Large intestine (tissue), 12 donors: ENCODE data around the gene PDCD7. TPM values are rescaled to one million over a fixed set of nuclear protein-coding genes. Genes with fewer than 3 reads are reported as not detected.
"Not testable (repeated sequence)": the region's sequence is repeated elsewhere in the genome, so short reads cannot be mapped to it uniquely, and the experiment has no call there.

ENCODE experiments used
- DNase-seq, 2 donors: peaks; one replicate each; pipeline versions ENCODE4 v3.0.0 to v3.0.0-alpha.2; 2013
- H3K27ac ChIP-seq: one replicate; pipeline ENCODE4 v1.5.1; 2013; ENCODE audit warnings: low read length
- H3K27me3 ChIP-seq: 2 replicates; pipeline ENCODE4 v1.6.1; 2013; ENCODE audit warnings: low read length; ENCODE audit not compliant: control insufficient read depth, insufficient read depth
- H3K36me3 ChIP-seq: 2 replicates; pipeline ENCODE4 v1.6.1; 2013; ENCODE audit warnings: low read length; ENCODE audit not compliant: control insufficient read depth, insufficient read depth
- H3K4me1 ChIP-seq: one replicate; pipeline ENCODE4 v1.6.1; 2013; ENCODE audit warnings: low read length; ENCODE audit not compliant: control insufficient read depth, insufficient read depth
- H3K4me3 ChIP-seq: one replicate; pipeline ENCODE4 v1.5.1; 2013; ENCODE audit warnings: low read length
- H3K9me3 ChIP-seq: one replicate; pipeline ENCODE4 v1.6.1; 2013; ENCODE audit warnings: mild to moderate bottlenecking, low read depth, low read length, moderate library complexity; ENCODE audit not compliant: control insufficient read depth
- WGBS: methylation state at CpG from one replicate; pipeline ENCODE4 v1.1.5; 2013; ENCODE audit warnings: low lambda C conversion rate; ENCODE audit not compliant: insufficient coverage; 5-methylcytosine and 5-hydroxymethylcytosine counted together
- long read RNA-seq, 11 donors: transcript quantifications; one replicate each; lab custom pipeline, GENCODE V29; 2026
- polyA plus RNA-seq: library from polyadenylated mRNA; unstranded; fragments of 120-200 nt; gene quantifications from one replicate; pipeline ENCODE4 v1.2.1, GENCODE V29; 2013

Gene PDCD7, protein sequence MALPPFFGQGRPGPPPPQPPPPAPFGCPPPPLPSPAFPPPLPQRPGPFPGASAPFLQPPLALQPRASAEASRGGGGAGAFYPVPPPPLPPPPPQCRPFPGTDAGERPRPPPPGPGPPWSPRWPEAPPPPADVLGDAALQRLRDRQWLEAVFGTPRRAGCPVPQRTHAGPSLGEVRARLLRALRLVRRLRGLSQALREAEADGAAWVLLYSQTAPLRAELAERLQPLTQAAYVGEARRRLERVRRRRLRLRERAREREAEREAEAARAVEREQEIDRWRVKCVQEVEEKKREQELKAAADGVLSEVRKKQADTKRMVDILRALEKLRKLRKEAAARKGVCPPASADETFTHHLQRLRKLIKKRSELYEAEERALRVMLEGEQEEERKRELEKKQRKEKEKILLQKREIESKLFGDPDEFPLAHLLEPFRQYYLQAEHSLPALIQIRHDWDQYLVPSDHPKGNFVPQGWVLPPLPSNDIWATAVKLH
- 21.0 TPM for polyA plus RNA-seq
- long read RNA-seq, donor 1, transcript PDCD7-201 (5 exons, 2,851 nt), result major isoform, 6 of 6 reads
- long read RNA-seq, donor 1, partial matches to known transcripts, result 0 of 6 reads
- long read RNA-seq, donor 1, other reads (novel, unspliced or antisense), result 0 of 6 reads
- long read RNA-seq, donor 2, partial matches to known transcripts, result 9 of 13 reads
- long read RNA-seq, donor 2, other reads (novel, unspliced or antisense), result 0 of 13 reads
- long read RNA-seq, donor 3, result 0 reads
- long read RNA-seq, donor 4, result 0 reads
- long read RNA-seq, donor 5, partial matches to known transcripts, result 0 of 4 reads
- long read RNA-seq, donor 5, other reads (novel, unspliced or antisense), result 0 of 4 reads
- long read RNA-seq, donor 6, transcript PDCD7-201 (5 exons, 2,851 nt), result major isoform, 11 of 29 reads
- long read RNA-seq, donor 6, partial matches to known transcripts, result 16 of 29 reads
- long read RNA-seq, donor 6, other reads (novel, unspliced or antisense), result 0 of 29 reads
- long read RNA-seq, donor 7, partial matches to known transcripts, result 0 of 4 reads
- long read RNA-seq, donor 7, other reads (novel, unspliced or antisense), result 0 of 4 reads
- long read RNA-seq, donor 8, partial matches to known transcripts, result 35 of 38 reads
- long read RNA-seq, donor 8, other reads (novel, unspliced or antisense), result 0 of 38 reads
- long read RNA-seq, donor 9, partial matches to known transcripts, result 0 of 4 reads
- long read RNA-seq, donor 9, other reads (novel, unspliced or antisense), result 0 of 4 reads
- long read RNA-seq, donor 10, transcript PDCD7-201 (5 exons, 2,851 nt), result major isoform, 11 of 20 reads
- long read RNA-seq, donor 10, partial matches to known transcripts, result 8 of 20 reads
- long read RNA-seq, donor 10, other reads (novel, unspliced or antisense), result 0 of 20 reads
- long read RNA-seq, donor 11, partial matches to known transcripts, result 0 of 4 reads
- long read RNA-seq, donor 11, other reads (novel, unspliced or antisense), result 0 of 4 reads

DNA sequence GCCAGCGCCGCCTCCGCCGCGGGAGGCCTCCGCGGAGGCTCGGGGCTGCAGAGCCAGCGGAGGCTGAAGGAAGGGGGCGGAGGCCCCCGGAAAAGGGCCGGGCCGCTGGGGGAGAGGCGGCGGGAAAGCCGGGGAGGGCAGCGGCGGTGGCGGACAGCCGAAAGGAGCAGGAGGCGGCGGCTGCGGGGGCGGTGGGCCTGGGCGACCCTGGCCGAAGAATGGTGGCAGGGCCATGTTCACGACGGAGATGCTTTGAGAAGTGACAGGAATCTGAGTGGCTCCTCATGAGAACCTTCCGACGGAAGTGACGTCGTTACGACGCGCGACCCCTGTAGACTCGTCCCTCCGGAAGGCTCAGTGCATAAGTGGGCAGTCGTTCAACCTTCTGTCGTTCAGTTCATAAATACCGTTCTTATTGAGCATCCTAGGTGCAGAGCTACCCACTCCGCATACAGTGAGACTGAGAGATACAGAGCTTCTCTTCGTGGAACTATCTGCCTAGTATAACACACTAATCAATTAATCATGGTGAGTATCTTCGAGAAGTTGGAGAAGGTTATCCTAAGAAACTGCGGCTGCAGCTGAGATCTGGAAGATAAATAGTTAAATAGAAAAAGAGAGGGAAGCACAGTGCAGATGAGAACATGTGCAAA, at the start of gene PDCD7:
TSS of gene PDCD7 (minus strand) at position 261 of the 653 bp plus-strand sequence. CDS start at position 234, 27 bp downstream.
- H3K9me3 ChIP-seq, result peaks cover 4% of the 10 kb centered on the region
- WGBS, result 0% methylated on average over 4 of the region's 45 CpGs
- H3K27me3 ChIP-seq, result no peaks in the 10 kb centered on the region
- peaks cover 17% of the 10 kb centered on the region for H3K36me3 ChIP-seq
- peaks cover 10% of the 10 kb centered on the region for H3K4me1 ChIP-seq
- H3K27ac ChIP-seq, result peak within 1 kb of the TSS; percentile 79
- H3K4me3 ChIP-seq, result peak within 1 kb of the TSS; percentile 72
- DNase-seq, result peak; percentile 94 to 95

DNA sequence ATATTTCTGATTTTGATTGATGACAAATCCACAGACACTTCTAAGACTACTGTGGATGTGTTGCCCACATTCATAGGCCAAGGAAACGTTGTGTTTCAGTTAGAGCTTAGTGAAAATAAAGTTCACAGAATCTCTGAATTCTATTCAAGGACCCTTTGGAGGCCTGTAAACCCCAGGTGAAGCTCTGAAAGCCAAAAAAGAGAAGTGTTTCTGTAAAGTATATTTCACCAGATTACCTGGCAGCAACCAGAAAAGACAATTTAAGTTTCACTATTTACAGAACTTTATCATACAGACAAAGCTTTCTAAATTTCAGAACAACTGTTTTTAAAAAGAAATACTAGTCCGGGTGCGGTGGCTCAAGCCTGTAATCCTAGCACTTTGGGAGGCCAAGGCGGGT, 48.9 kb upstream of the PDCD7 start:
- Histone ChIP-seq H3K4me3 (no peak overlapping the region), H3K27me3 (no peaks in the 10 kb centered on the region), H3K4me1 (peaks cover 6% of the 10 kb centered on the region), H3K27ac (no peak overlapping the region), H3K9me3 (no peaks in the 10 kb centered on the region), H3K36me3 (peaks cover 16% of the 10 kb centered on the region)
- DNase-seq, result no peak
- WGBS, result no CpG with 5 or more reads among the region's 4 CpGs

- WGBS, result 81% methylated on average over 7 of the region's 15 CpGs
- H3K9me3 ChIP-seq, H3K27ac ChIP-seq, H3K27me3 ChIP-seq, DNase-seq, H3K4me3 ChIP-seq, H3K4me1 ChIP-seq: not testable (repeated sequence)
- H3K36me3 ChIP-seq, result peaks cover 24% of the 10 kb centered on the region
Measured at GRCh38 chr15:65181582-65182353, 48.2 kb upstream of the PDCD7 start.

GRCh38 chr15:65180167-65180566, 46.6 kb upstream of the PDCD7 start:
- H3K9me3 ChIP-seq, result no peaks in the 10 kb centered on the region
- peaks cover 6% of the 10 kb centered on the region for H3K4me1 ChIP-seq
- WGBS, result 39% methylated on average over 2 of the region's 3 CpGs

DNA sequence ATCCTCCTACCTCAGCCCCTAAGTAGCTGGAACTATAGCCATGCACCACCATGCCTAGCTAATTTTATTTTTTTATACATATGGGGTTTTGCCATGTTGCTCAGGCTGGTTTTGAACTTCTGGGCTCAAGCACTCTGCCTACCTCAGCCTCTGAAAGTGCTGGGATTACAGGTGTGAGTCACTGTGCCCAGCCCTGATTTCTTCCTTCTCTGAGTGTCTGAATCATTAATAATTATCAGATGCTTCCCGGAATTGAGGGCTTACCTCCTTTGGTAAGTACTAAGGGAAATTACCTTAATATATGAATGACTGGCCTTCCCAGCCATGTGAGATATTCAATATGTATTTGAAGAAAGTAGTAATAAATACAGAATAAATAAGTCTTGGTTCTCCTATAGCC, 44.3 kb upstream of the PDCD7 start:
- peaks cover 39% of the 10 kb centered on the region for H3K36me3 ChIP-seq
- no peak overlapping the region for H3K4me3 ChIP-seq
- peak in 1 of 2 donors; percentile 22 for DNase-seq
- no peaks in the 10 kb centered on the region for H3K27me3 ChIP-seq
- H3K4me1 ChIP-seq, result peaks cover 5% of the 10 kb centered on the region
- 29% methylated on average over 1 of the region's 1 CpG for WGBS
- no peaks in the 10 kb centered on the region for H3K9me3 ChIP-seq
- H3K27ac ChIP-seq, result no peak overlapping the region

More at GRCh38 chr15:65180167-65180566, 46.6 kb upstream of the PDCD7 start:
- Histone ChIP-seq H3K36me3 (peaks cover 33% of the 10 kb centered on the region), H3K27ac (no peak overlapping the region), H3K4me3 (no peak overlapping the region), H3K27me3 (no peaks in the 10 kb centered on the region)
- DNase-seq, result peak in 1 of 2 donors; percentile 41

DNA sequence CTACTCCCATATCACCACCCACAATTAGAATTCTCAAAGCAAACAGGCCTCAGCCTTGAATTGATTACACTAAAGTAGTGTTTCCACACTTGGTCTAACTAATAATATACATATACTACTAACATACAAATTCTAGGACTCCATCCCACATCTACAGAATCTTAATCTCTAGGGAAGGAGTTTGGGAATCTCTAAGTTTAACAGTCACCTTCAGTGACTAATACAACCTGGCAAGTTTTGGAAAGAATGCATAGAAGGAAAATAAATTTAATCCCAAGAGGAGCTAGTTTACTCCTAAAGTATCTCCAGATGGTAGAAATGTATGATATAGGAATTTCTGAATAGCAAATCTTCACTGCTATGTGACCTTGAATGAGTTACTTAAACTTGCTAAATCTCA, 42.4 kb upstream of the PDCD7 start:
- Histone ChIP-seq H3K4me3 (no peak overlapping the region), H3K36me3 (peaks cover 46% of the 10 kb centered on the region), H3K9me3 (no peaks in the 10 kb centered on the region), H3K4me1 (no peaks in the 10 kb centered on the region), H3K27ac (no peak overlapping the region), H3K27me3 (no peaks in the 10 kb centered on the region)
- DNase-seq, result no peak

- Histone ChIP-seq H3K36me3 (peaks cover 49% of the 10 kb centered on the region), H3K27ac (no peak overlapping the region), H3K4me3 (no peak overlapping the region), H3K4me1 (no peaks in the 10 kb centered on the region), H3K9me3 (no peaks in the 10 kb centered on the region), H3K27me3 (no peaks in the 10 kb centered on the region)
- WGBS, result 83% methylated on average over 2 of the region's 5 CpGs
- no peak for DNase-seq
Measured at GRCh38 chr15:65175511-65175910, 41.9 kb upstream of the PDCD7 start.

- WGBS, result no CpG with 5 or more reads among the region's 5 CpGs
- Histone ChIP-seq H3K27me3 (no peaks in the 10 kb centered on the region), H3K4me3 (no peak overlapping the region), H3K4me1 (no peaks in the 10 kb centered on the region), H3K27ac (no peak overlapping the region), H3K36me3 (peaks cover 53% of the 10 kb centered on the region), H3K9me3 (no peaks in the 10 kb centered on the region)
- DNase-seq, result no peak
Measured at GRCh38 chr15:65174509-65174908, 40.9 kb upstream of the PDCD7 start.

DNA sequence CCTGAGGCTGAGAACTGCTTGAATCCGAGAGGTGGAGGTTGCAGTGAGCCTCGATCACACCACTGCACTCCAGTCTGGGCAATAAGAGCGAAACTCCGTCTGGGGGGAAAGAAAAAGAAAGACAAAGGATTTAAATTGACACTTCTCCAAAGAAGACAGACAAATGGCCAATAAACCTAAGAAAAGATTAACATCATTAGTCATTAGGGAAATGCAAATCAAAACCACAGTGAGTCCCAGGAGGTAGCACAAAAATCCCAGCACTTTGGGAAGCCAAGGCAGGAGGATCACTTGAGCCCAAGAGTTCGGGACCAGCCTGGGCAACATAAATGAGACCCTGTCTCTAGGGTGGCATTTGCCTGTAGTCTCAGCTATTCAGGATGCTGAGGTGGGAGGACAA, 38.9 kb upstream of the PDCD7 start:
- H3K9me3 ChIP-seq, result no peaks in the 10 kb centered on the region
- no peak for DNase-seq
- no peaks in the 10 kb centered on the region for H3K27me3 ChIP-seq
- peaks cover 47% of the 10 kb centered on the region for H3K36me3 ChIP-seq
- no peak overlapping the region for H3K4me3 ChIP-seq
- no CpG with 5 or more reads among the region's 5 CpGs for WGBS
- no peak overlapping the region for H3K27ac ChIP-seq
- H3K4me1 ChIP-seq, result no peaks in the 10 kb centered on the region
